Measurements from ENCODE around the gene CSRNP3.

Gene CSRNP3

DNA sequence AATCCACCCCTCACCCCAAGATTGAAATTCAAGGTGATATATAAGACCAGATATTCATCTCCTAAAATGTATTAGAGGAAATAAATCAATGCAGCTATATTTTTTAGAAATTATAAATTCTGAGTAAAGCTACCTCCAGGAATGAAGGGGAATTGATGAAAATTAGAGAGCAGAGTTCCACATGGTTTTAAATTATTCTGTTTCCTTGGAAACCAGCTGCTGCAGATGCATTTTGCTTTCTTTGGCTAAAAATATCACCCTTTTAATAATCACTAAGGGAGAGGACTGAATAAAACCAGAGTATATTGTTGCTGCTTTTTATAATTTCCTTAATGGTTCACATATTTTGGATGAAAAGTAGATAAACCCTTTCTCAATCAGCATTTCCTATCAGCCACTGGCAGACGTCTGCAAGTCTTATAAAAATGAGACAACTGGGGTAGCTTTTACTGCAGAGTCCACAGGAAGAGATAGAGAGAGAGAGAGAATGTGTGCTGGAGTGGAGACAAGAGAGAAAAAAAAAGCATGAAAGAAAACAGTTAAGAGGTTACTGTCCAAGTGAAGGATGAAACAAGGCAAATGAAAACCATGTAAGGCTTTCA, 2.0 kb downstream of the CSRNP3 start:
- DNase-seq, result no peak

DNA sequence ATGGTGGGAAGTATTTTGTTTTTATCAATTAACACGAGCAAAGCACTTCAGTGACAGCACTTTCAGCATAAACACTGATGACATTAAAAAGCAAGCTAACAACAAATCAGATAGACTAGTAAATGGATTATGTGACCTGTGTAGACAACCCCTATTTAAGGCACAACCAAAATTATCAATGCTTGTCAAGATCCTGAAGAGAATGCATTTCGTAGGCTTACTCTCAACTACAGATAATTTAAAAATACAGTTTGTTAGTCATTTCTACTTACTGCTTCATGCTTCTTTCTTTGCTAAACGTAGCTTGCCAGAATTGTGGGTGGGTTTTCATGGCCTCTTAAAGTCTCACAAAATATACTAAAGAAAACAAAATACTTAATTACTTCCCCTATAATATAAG, 3.4 kb downstream of the CSRNP3 start:
- DNase-seq, result no peak

- DNase-seq, result no peak
These were observed 5.2 kb downstream of the CSRNP3 start for GRCh38 chr2:165474619-165475276.

GRCh38 chr2:165475277-165476004, 5.9 kb downstream of the CSRNP3 start:
- peak in 4 of 14 donors; percentile 5 to 28 (median 10) for DNase-seq

DNA sequence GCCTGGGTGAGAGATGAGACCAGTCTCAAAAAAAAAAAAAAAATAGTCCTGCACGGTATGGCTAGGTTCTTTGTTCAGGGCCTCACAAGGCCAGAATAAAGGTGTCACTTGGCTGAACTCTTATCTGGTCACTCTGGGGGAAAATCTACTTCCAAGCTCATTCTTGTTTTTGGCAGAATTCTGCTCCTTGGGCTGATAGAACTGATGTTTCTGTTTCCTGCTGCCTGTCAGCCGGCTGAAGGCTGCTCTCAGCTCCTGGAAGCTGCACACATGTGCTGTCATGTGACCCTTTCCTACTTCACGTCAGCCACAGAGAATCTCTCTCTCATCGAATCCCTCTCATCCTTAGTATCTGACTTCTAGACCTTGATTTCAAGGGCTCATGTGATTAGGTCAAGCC, 10.4 kb downstream of the CSRNP3 start:
- no peak for DNase-seq

- no peak for DNase-seq
These were observed 25.1 kb downstream of the CSRNP3 start for GRCh38 chr2:165494573-165494972.

GRCh38 chr2:165497659-165498317, 28.3 kb downstream of the CSRNP3 start:
- no peak for DNase-seq

DNA sequence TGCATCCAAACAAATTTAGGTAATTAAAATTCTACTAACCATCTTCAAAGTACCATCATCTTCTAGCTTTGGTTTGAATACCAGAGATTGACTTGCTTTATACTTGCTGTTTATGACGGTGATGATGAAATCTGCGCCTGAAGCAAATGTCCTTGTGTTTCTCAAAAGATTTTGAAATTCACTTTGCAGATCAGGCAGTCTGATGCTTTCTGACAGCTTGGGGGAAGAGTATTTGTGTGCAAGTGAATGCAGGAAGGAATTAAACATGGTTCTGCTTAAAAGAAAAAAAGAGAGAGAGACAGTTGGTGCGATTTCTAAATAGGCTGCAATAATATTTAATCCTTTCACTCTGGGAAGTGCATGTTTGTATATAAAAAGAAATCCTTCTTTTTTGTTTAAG, 29.6 kb downstream of the CSRNP3 start:
- no peak for DNase-seq

DNA sequence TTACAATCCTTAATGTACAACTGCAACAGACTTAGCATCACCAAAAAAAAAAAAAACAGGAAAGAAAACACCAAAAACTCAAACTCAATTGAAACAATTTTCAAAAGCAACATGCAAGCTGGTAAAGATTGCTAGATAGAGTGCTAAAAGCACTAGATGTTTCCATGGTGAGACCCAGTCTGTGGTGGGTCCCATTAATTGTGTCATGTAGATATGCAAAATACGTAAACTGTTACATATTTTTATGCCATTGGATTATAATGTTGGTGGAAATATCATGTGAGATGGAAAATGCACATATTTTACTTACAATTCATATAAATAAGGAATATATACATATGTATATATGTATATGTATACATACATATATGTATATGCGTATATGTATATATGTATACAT, 30.5 kb downstream of the CSRNP3 start:
- no peak for DNase-seq

- DNase-seq, result no peak
These were observed 31.3 kb downstream of the CSRNP3 start for GRCh38 chr2:165500816-165501215.

DNA sequence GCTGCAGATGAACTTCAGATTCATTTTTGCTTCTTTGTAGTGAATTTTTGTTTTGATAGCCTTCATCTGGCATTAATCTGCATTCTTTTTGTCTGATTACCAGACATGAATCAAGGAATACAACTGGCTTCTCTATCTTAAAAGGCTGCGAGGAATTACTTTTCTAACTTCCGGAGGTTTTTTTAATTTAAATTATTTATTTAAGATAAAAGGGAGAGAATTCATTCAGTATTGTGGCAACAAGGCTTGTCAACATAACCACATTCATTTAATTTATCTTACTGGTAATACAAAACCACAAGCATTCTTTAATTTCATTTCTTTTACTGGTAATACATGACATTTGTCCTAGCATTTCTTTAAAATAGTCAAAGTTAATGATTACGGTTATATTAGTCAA, 36.0 kb downstream of the CSRNP3 start:
- no peak for DNase-seq

GRCh38 chr2:165508927-165509326, 39.4 kb downstream of the CSRNP3 start:
- DNase-seq, result no peak

DNA sequence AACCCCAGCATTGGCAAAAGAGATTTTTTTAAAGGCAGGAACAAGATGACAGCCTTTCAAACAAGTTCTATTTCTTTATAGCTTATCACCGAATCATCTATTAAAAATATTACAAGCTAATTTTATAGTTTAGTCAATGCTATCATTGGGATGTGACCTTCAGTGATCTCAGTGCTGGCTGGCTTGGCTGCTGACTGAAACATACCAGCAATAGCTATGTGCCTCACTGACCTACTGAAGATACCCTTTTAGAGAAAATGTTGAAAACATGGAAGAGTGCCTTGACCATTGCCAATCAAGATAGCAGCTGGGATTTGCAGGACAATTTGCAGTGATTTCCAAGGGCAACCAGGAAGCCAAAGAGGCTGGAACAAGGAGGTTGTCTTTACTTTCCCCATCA, 44.0 kb downstream of the CSRNP3 start:
- no peak for DNase-seq

DNA sequence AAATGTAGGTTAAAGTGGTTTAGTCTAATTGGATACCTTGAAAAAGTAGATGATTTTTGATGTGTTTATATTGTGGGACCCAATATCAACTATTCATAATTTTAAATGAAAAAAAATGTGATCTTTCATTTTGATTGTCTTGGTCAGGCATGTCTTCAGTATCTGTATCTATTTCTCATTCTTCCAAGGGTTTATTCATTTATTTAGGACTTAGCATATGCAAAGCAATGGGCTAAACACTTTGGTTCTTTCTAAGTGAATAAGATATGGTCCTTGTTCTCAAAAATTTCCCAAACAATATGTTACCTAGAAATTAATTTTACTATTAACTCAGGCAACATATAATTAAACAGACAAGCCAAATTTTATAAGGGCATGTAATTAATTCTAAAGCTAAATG, 49.1 kb downstream of the CSRNP3 start:
- no peak for DNase-seq

DNA sequence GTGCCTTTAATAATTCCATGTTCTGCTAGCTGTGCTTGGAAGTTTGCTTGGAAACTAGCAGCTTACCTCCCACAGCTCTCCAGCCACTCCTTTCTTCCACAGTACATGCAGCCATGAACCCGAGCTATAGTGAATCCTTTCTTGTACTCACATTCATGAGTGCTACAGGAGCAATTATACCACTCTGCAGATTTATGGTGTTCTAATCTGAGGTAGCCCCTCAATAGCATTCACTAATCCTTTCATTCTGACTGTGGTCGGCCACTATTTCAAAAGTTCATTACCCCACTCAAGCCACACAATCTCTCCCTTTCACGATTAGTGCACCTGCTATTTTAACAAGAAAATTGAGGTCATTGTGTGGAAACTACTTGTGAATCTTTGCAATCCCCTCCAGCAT, 53.2 kb downstream of the CSRNP3 start:
- no peak for DNase-seq

DNA sequence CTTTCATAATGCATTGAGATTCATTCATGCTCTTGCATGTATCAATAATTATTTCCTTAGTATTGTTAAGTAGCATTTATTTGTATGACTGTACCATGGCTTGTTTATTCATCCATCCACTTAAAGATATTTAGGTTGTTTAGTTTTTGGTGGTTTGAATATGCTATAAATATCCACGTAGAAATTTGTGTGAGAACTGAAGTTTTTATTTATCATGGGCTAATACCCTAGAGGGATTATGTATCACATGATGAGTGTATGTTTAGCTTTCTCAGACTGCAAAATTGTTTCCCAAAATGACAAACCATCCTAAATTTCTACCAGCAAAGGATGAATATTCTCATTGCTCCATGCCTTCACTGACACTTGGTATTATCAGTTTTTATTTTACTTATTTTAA, 55.2 kb downstream of the CSRNP3 start:
- no peak for DNase-seq

DNA sequence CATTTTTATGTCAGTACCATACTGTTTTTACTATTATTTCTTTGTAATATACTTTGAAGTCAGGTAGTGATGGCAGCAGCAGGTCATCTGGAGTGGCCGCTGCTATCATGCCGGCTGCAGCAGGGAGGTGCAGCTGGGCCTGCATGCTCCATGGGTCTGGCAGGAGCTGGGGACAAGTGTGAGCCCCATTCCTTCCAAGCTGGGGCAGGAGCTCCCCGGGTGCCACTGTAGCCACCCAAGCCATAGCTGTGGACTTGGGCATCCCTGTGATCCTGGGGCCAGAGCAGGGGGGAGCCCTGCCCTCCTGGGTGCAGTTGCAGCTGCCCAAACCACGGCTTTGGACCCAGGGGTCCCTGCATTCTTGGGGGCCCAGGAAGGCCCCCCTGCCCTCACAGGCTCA, 59.2 kb downstream of the CSRNP3 start:
- no peak for DNase-seq

DNA sequence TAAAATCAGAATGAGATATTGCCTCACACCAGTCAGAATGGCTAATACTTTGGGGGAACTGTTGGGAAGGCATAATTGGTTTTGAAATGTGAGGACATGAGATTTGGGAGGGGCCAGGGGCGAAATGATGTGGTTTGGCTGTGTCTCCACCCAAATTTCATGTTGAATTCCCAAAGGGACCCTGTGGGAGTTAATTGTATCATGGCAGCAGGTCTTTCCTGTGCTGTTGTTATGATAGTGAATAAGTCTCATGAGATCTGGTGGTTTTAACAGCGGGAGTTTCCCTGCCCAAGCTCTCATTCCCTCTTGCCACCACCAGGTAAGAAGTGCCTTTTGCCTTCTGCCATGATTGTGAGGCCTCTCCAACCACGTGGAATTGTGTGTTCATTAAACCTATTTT, 59.6 kb downstream of the CSRNP3 start:
- no peak for DNase-seq

GRCh38 chr2:165533331-165533730, 63.8 kb downstream of the CSRNP3 start:
- DNase-seq, result no peak

- DNase-seq, result no peak
These were observed 66.0 kb downstream of the CSRNP3 start for GRCh38 chr2:165535471-165535870.

DNA sequence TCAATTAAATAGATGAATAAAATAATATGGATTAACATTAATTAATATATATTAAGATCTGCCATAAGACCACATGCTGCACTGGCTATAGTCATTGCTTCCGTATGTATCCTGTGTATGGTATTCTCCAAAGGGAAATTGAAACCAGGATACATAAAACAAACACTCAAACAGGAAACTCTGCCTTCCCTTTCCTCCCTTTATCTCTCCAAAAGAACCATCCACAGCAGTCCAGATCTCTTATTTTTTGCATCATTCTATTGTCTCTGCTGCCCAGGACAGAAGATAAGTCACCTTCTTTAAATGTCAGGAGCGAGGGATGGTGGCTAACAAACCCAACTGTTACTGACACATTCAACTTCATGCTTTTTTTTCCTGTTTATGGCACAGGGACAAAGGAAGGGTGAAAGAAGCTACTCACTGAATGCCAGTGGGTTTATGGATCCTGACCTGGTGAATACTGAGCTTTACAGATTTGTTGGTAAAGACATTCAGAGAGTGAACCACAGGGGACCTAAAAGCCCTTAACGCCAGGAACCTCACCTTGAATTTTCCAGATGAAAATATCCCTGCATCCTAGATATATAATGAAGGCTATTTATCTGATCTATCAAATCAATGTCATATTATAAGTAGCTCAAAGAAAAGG, 67.5 kb downstream of the CSRNP3 start:
- no peak for DNase-seq

DNA sequence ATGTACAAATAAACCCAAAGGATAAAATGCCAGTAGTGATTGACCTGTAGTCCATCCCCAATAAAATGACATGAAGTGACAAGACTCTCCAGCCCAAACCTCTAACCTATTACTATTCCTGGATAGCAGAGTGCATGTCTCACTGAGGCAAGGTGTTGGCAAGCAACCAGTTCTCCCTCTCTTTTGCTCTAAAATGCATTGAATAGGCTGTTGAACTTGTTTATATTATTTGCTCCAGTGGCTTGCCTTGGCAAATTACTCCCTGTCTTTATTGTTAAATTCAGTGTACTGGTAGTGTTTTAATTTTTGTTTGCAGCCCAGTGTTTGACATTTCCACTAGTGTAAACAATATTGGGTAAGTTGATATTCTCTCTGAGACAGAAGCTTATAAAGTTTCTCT, 70.5 kb downstream of the CSRNP3 start:
- no peak for DNase-seq

DNA sequence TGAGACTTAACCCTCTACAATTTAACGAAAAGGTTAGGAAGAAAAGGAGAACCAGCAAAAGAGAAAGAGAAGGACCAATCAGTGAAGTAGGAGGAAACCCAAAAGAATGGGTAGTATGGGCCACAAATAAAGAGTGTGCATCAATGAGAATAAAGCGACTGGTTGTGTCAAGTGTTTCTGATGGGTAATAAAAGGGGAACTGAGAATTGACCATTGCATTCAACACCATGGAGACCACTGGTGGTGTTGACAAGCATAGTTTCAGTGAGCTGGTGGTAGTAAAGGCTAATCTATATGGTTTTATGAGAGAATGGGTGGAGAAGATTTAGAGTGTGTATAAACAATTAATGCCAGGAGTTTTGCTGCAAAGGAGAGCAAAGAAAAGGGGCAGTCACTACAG, 75.4 kb downstream of the CSRNP3 start:
- no peak for DNase-seq
